GM12873 (cell line): ENCODE results near the gene ZBTB22.

Experiments
- CTCF ChIP-seq: IDR thresholded peaks from 2 replicates; pipeline ENCODE4 v1.5.1; 2012; ENCODE audit warnings: low read depth, mild to moderate bottlenecking, moderate library complexity, low read length, control low read depth; ENCODE audit not compliant: insufficient read depth; ENCODE audit errors: missing control alignments

Gene ZBTB22

GRCh38 chr6:33298773-33299236, 18.7 kb downstream of the ZBTB22 start, which contains the start of gene RGL2:
Gene RGL2 (minus strand): TSS chr6:33298942. CDS start chr6:33298610, 332 bp downstream.
- no peak for TF ChIP-seq CTCF

GRCh38 chr6:33297956-33298772, 19.4 kb downstream of the ZBTB22 start:
- peak; percentile 21 for TF ChIP-seq CTCF

GRCh38 chr6:33297406-33297955, 20.1 kb downstream of the ZBTB22 start:
- no peak for TF ChIP-seq CTCF

GRCh38 chr6:33296797-33297405, 20.6 kb downstream of the ZBTB22 start:
- TF ChIP-seq CTCF = no peak

GRCh38 chr6:33295621-33296369, 21.7 kb downstream of the ZBTB22 start:
- TF ChIP-seq CTCF = no peak

GRCh38 chr6:33294086-33294823, 23.3 kb downstream of the ZBTB22 start:
- no peak for TF ChIP-seq CTCF
